A549 treated with Mapracorat at 1 μM for 4 hours (cell line): ENCODE results near the gene FOXL3. TPM values are rescaled to one million over a fixed set of nuclear protein-coding genes. Genes with fewer than 3 reads are reported as not detected.

Experiments
- total RNA-seq: library from RNA; stranded (reverse); fragments of 200-300 nt; extraction: Qiagen RNA extraction; gene quantifications from 5 replicates; pipeline ENCODE4 v1.2.3, GENCODE V29; 2022

Gene FOXL3
- total RNA-seq: not detected in 5 replicates

DNA sequence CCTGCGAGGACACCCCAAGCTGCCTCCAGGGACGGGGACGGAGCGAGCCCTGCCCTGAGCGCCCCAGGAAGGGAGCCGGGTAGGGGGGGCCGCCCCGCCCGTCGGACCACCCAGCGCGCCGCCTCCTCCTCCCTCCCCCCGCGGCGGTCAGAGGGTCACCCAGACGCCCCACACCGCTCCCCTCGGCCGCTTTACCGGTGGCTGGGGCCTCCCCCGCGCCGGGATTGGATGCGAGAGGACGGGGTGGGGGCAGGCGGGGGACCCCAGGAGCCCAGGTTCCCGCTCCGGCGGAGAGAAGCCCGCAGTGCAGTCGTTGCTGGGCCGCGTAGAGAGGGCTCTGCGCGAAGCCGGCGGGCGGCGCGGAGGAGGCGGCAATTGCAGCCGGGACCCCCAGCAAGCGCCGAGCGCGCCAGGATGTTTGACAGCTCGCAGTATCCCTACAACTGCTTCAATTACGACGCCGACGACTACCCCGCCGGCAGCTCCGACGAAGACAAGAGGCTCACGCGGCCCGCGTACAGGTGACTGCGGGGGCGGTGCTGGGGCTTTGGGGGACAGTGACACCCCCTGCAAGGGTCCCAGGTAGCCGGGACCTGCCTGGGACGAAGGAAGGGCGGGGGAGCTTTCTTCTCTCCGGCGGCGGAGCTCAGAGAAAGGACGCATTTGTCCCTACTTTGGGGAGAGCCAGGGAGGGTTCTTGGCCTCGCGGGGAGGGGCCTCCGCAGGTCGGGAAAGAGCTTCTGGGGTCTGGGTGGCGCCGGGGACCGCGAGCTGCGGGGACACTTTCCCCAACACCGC lies at the start of gene FOXL3:
TSS of gene FOXL3 (plus strand) at position 415 of the 798 bp plus-strand sequence. CDS start at position 415, 0 bp downstream.

Other genes with a start within 250 kb of the FOXL3 start
- 33.8 to 48.3 TPM (median 45.2 TPM) in 5 replicates for gene FAM20C, start 97.6 kb upstream of the FOXL3 start, total RNA-seq
- 28.5 to 33.9 TPM (median 31.6 TPM) in 5 replicates for gene PDGFA, start 229.7 kb downstream of the FOXL3 start, total RNA-seq